HepG2 (cell line): ENCODE measurements around the gene STPG4. TPM values are rescaled to one million over a fixed set of nuclear protein-coding genes. Genes with fewer than 3 reads are reported as not detected.
A peak's percentile ranks its signal among the peaks of the same experiment; 100 is the strongest.

Source experiments
- ARID5B ChIP-seq: IDR thresholded peaks from 2 replicates; pipeline ENCODE4 v1.4.0; 2020; ENCODE audit warnings: mild to moderate bottlenecking, missing genetic modification reagents
- CSRNP2 ChIP-seq: sonication (generic); formaldehyde crosslinking; conservative IDR thresholded peaks from 2 replicates; pipeline ENCODE4 v1.8.0; 2022; ENCODE audit warnings: low read depth, missing genetic modification reagents
- E2F2 ChIP-seq: sonication (generic); formaldehyde crosslinking; IDR thresholded peaks from 2 replicates; pipeline ENCODE4 v1.4.0; 2020; ENCODE audit warnings: missing genetic modification reagents, borderline replicate concordance
- FOSL2 ChIP-seq: sonication (generic); formaldehyde crosslinking; IDR thresholded peaks from 2 replicates; pipeline ENCODE4 v1.4.0; 2020; ENCODE audit warnings: missing genetic modification reagents
- HIVEP1 ChIP-seq: sonication (generic); formaldehyde crosslinking; IDR thresholded peaks from 2 replicates; pipeline ENCODE4 v1.4.0; 2020; ENCODE audit warnings: mild to moderate bottlenecking, missing genetic modification reagents
- HMG20B ChIP-seq: conservative IDR thresholded peaks from 2 replicates; pipeline ENCODE4 v1.6.1; 2016; ENCODE audit warnings: missing genetic modification reagents, missing compliant biosample characterization
- KDM2A ChIP-seq: sonication (generic); formaldehyde crosslinking; IDR thresholded peaks from 2 replicates; pipeline ENCODE4 v1.4.0; 2020; ENCODE audit warnings: low read depth, missing genetic modification reagents, borderline replicate concordance
- NFKB2 ChIP-seq: sonication (generic); formaldehyde crosslinking; IDR thresholded peaks from 2 replicates; pipeline ENCODE4 v1.4.0; 2020; ENCODE audit warnings: missing genetic modification reagents, borderline replicate concordance
- REPIN1 ChIP-seq: sonication (generic); formaldehyde crosslinking; IDR thresholded peaks from 2 replicates; pipeline ENCODE4 v1.8.0; 2022; ENCODE audit warnings: missing genetic modification reagents, low read depth, mild to moderate bottlenecking, borderline replicate concordance
- SOX6 ChIP-seq, 2 experiments: fragments of 450-650 bp in 1 of 2; sonication (generic) in 1 of 2; formaldehyde crosslinking in 1 of 2; IDR thresholded peaks; 2 replicates each; pipeline versions ENCODE4 v1.4.0 to v1.6.1; 2017 to 2020; ENCODE audit warnings: antibody characterized with exemption in 1 of 2, mild to moderate bottlenecking in 1 of 2, missing genetic modification reagents in 1 of 2
- SSRP1 ChIP-seq: IDR thresholded peaks from 2 replicates; pipeline ENCODE4 v1.6.1; 2016; ENCODE audit warnings: control low read depth
- TMF1 ChIP-seq: sonication (generic); formaldehyde crosslinking; IDR thresholded peaks from 2 replicates; pipeline ENCODE4 v1.8.1; 2022; ENCODE audit warnings: low read depth, missing genetic modification reagents
- ZFP82 ChIP-seq: sonication (generic); formaldehyde crosslinking; IDR thresholded peaks from 2 replicates; pipeline ENCODE4 v1.5.1; 2020; ENCODE audit warnings: mild to moderate bottlenecking, missing genetic modification reagents, borderline replicate concordance
- ZNF383 ChIP-seq: sonication (generic); formaldehyde crosslinking; IDR thresholded peaks from 2 replicates; pipeline ENCODE4 v1.4.0; 2020; ENCODE audit warnings: missing genetic modification reagents, mild to moderate bottlenecking, borderline replicate concordance
- polyA plus RNA-seq, 8 experiments: library from polyadenylated mRNA; depleted of rRNA in 3 of 8; stranded (reverse) in 7 of 8; unstranded in 1 of 8; fragments of >200 nt; fragmentation: Illumina TruSeq in 4 of 8; extraction: Trizol in 4 of 8; gene quantifications; 2 replicates each; pipeline versions ENCODE4 v1.2.1 to v1.2.3, GENCODE V29; 2011 to 2016; ENCODE audit warnings: low read depth in 4 of 8, missing spikeins in 1 of 8, mixed read lengths in 1 of 8; ENCODE audit not compliant: insufficient read depth in 1 of 8
- total RNA-seq, 5 experiments: library from RNA; depleted of rRNA; stranded (reverse); fragments of >200 nt; fragmentation: Illumina TruSeq; extraction: Trizol; gene quantifications; 2 replicates each; pipeline ENCODE4 v1.2.3, GENCODE V29; 2016; ENCODE audit warnings: low read depth in 1 of 5
- TF ChIP-seq, protein P1 (sequence below): sonication (generic); formaldehyde crosslinking; IDR thresholded peaks from 2 replicates; pipeline ENCODE4 v1.8.1; 2023; ENCODE audit warnings: mild to moderate bottlenecking, missing genetic modification reagents
- TF ChIP-seq, protein P2 (sequence below): sonication (generic); formaldehyde crosslinking; conservative IDR thresholded peaks from 2 replicates; pipeline ENCODE4 v1.4.0; 2020; ENCODE audit warnings: missing genetic modification reagents
- TF ChIP-seq, protein P3 (sequence below): sonication (generic); formaldehyde crosslinking; IDR thresholded peaks from 2 replicates; pipeline ENCODE4 v1.4.0; 2020; ENCODE audit warnings: missing genetic modification reagents

STPG4 gene
- total and polyA plus RNA-seq, 2 of the 13 experiments (the other 11 are each of a cell fraction or from before 2014, with no cell fraction given): 0.11 to 0.15 TPM

DNA sequence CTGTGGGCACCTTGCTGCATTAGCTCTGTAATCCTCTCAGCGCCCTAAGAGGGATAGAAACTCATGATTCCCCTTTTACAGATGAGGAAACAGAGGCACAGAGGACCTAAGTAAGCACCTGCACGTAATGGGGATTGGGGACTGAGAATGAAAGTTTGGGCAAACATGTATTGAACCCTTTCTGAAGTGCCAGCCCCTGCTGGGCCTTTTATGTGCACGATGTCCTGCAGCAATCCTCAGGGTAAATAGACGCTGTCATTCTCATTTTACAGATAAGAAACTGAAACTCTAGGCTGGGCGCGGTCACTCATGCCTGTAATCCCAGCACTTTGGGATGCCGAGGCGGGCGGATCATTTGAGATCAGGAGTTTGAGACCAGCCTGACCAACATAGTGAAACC lies 117.4 kb downstream of the STPG4 start (continued):
- TF ChIP-seq CSRNP2 (CRISPR knock-in tag) (no peak), ZNF383 (CRISPR knock-in tag) (no peak), ZFP82 (CRISPR knock-in tag) (no peak), REPIN1 (CRISPR knock-in tag) (no peak), SOX6 (IDR thresholded peaks at IDR 0.05) (no peak), SOX6 (CRISPR knock-in tag; IDR thresholded peaks at IDR 0.05) (no peak), SSRP1 (CRISPR knock-in tag) (no peak), HIVEP1 (CRISPR knock-in tag) (no peak), FOSL2 (CRISPR knock-in tag) (peak; percentile 60), HMG20B (CRISPR knock-in tag) (no peak), NFKB2 (0 out of 2 replicates have a peak, but pooled peaks have one; percentile 11), ARID5B (CRISPR knock-in tag) (peak; percentile 45; the same call in 1 of the 2 replicates), KDM2A (0 out of 2 replicates have a peak, but pooled peaks have one; percentile 19), TMF1 (CRISPR knock-in tag) (no peak), E2F2 (no peak)
- TF ChIP-seq, protein P1, sequence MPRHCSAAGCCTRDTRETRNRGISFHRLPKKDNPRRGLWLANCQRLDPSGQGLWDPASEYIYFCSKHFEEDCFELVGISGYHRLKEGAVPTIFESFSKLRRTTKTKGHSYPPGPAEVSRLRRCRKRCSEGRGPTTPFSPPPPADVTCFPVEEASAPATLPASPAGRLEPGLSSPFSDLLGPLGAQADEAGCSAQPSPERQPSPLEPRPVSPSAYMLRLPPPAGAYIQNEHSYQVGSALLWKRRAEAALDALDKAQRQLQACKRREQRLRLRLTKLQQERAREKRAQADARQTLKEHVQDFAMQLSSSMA: no peak
- TF ChIP-seq, protein P2, sequence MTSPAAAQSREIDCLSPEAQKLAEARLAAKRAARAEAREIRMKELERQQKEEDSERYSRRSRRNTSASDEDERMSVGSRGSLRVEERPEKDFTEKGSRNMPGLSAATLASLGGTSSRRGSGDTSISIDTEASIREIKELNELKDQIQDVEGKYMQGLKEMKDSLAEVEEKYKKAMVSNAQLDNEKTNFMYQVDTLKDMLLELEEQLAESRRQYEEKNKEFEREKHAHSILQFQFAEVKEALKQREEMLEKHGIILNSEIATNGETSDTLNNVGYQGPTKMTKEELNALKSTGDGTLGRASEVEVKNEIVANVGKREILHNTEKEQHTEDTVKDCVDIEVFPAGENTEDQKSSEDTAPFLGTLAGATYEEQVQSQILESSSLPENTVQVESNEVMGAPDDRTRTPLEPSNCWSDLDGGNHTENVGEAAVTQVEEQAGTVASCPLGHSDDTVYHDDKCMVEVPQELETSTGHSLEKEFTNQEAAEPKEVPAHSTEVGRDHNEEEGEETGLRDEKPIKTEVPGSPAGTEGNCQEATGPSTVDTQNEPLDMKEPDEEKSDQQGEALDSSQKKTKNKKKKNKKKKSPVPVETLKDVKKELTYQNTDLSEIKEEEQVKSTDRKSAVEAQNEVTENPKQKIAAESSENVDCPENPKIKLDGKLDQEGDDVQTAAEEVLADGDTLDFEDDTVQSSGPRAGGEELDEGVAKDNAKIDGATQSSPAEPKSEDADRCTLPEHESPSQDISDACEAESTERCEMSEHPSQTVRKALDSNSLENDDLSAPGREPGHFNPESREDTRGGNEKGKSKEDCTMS (CRISPR knock-in tag): no peak
- TF ChIP-seq, protein P3, sequence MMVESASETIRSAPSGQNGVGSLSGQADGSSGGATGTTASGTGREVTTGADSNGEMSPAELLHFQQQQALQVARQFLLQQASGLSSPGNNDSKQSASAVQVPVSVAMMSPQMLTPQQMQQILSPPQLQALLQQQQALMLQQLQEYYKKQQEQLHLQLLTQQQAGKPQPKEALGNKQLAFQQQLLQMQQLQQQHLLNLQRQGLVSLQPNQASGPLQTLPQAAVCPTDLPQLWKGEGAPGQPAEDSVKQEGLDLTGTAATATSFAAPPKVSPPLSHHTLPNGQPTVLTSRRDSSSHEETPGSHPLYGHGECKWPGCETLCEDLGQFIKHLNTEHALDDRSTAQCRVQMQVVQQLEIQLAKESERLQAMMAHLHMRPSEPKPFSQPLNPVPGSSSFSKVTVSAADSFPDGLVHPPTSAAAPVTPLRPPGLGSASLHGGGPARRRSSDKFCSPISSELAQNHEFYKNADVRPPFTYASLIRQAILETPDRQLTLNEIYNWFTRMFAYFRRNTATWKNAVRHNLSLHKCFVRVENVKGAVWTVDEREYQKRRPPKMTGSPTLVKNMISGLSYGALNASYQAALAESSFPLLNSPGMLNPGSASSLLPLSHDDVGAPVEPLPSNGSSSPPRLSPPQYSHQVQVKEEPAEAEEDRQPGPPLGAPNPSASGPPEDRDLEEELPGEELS (CRISPR knock-in tag): 0 out of 2 replicates have a peak, but pooled peaks have one; percentile 25
